GM18505 (cell line): Measurements from ENCODE around the gene TAMM41.
"Not testable (repeated sequence)": the region's sequence is repeated elsewhere in the genome, so short reads cannot be mapped to it uniquely, and the experiment has no call there.

Experiments
- ATAC-seq: cut with Tn5 transposase; IDR thresholded peaks from one replicate; pipeline ENCODE4 v1.9.1; 2021; ENCODE audit not compliant: unreplicated experiment
- POLR2A ChIP-seq: IDR thresholded peaks from 4 replicates; pipeline ENCODE4 v1.6.1; 2011; ENCODE audit warnings: borderline replicate concordance; ENCODE audit not compliant: insufficient read depth, insufficient read length; ENCODE audit errors: extremely low read depth

The TAMM41 gene

DNA sequence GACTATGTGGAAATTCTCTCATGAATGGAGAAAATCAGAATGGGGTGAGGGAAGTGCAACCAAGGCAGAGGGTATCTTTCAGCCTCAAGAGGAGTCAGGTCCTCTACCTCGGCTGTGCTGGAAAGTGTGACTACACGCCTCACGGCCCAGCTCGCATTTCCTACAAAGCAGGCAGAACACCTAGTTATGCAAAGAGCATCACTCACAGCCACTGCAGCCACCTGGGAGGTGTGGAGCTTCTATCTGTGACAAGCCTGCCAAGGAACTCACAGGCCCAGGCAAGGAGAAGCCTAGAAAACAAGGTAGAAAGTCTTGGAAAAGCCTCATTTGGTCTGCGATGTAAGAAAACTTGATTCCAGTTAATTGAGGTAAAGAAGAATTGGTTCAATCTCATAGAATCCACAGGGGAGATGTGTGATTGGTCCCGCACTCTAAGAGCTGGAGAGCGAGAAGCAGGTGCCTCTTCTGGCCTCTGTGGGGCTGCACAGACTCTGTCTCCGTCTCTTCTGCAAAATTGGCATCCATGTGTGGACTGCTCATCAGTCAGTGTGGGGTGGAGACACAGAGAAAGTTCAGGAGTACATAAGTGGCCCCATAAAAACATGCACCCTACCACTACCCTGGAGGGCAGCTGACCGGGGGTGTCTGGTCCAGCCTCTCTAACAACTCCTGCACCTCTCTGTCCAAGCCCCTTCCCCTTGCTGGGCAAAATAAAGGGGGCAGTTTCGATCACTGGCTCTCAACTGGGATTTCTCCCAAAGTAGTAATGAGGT lies 76.8 kb downstream of the TAMM41 start:
- no peak for TF ChIP-seq POLR2A
- ATAC-seq: no peak

- ATAC-seq: no peak
- no peak for TF ChIP-seq POLR2A
Observed at GRCh38 chr3:11768604-11769003, 78.1 kb downstream of the TAMM41 start.

- no peak for ATAC-seq
- TF ChIP-seq POLR2A: no peak
Observed at GRCh38 chr3:11764931-11765363, 81.7 kb downstream of the TAMM41 start.

DNA sequence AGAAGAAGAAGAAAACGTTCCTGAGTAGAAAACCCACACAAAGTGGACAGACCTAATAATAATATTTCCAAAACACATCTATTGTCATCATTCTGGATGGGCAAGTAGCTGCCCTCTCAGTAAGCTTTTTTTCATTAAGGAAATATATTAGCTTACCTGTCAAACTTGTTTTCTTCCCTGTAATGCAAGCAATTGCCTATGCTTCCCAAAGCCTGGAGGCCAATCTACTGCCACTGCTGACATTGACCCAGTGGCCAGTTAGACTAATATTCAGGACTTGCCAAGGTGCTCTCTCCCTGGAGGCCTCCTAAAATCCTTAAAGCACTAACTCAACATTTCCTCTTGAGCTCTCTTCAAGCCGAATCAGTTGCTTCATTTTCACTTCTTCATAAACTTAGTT lies 86.7 kb downstream of the TAMM41 start:
- no peak for TF ChIP-seq POLR2A
- no peak for ATAC-seq

DNA sequence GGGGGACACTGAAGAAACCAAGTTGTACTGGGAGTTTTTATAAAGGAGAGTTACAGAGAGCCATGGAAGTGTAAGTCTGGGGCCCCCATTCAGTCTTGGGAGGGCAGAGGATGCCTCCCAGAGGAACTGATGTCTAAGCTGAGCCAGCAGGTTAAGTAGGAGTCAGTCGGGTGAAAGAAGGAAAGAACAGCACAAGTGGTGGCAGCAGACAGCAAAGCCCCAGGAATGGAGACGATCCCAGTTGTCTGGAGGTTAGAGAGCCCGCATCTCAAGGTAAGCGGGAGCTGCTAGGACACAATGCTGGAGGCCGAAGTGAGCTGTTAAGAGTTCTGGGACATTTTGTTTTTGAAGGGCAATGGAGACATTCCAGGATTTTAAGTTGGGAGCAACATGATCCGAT lies 88.8 kb downstream of the TAMM41 start:
- no peak for ATAC-seq
- no peak for TF ChIP-seq POLR2A

DNA sequence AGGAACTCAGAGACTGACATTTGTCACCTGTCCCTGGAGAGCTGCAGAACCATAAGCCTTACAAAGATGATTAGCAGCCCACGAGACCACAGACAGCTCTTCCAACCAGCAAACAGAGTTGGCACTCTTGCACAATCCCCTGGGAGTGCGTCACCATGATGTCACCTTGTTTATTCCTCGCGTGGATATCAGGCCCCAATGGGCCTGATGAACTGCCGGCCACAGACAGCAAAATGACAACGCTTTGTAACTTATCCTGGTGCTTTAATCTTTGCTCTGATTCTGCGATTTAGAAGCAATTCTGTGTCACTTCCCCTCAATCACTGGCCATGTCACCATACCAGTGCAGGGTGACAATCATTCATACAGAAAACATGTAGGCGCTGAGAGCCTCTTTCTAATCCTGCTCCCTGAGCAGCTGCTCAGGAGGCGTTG lies 89.2 kb downstream of the TAMM41 start:
- no peak for ATAC-seq
- TF ChIP-seq POLR2A: no peak

GRCh38 chr3:11755276-11755675 lies 91.4 kb downstream of the TAMM41 start:
- no peak for ATAC-seq
- TF ChIP-seq POLR2A: no peak

DNA sequence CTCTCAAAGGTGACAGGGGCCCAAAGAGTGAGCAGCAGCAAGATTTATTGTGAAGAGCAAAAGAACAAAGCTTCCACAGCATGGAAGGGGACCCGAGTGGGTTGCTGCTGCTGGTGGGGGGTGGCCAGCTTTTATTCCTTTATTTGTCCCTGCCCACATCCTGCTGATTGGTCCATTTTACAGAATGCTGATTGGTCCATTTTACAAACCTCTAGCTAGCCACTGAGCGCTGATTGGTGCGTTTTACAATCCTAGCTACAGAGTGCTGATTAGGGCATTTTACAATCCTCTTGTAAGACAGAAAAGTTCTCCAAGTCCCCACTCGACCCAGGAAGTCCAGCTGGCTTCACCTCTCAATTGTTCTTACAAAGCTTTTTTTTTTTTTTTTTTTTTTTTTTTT lies 94.4 kb downstream of the TAMM41 start:
- ATAC-seq: not testable (repeated sequence)

GRCh38 chr3:11748306-11748705 lies 98.4 kb downstream of the TAMM41 start:
- not testable (repeated sequence) for ATAC-seq
